ENCODE results near the gene RBM14.

GRCh38 chr11:66607126-66607834 is 9.2 kb upstream of the RBM14 start:
- no peak for TF ChIP-seq CTCF (IDR thresholded peaks at IDR 0.05; ENCODE audit: extremely low read depth in 1 of 2, insufficient read depth in 1 of 2, low read depth in 1 of 2, low read length in 2 of 2)
- no peak for TF ChIP-seq POLR2A (IDR thresholded peaks at IDR 0.05; ENCODE audit: low read depth, low read length)
- no peak for TF ChIP-seq FOS (IDR thresholded peaks at IDR 0.05; ENCODE audit: borderline replicate concordance, insufficient read depth, low read length)
- TF ChIP-seq EZH2 (IDR thresholded peaks at IDR 0.05; ENCODE audit: borderline replicate concordance, low read depth, low read length, severe bottlenecking) = no peak
- no peak for TF ChIP-seq GATA2 (IDR thresholded peaks at IDR 0.05; ENCODE audit: insufficient read depth, insufficient read length, low read depth, low read length)
